ENCODE data around the gene BRICD5.

The BRICD5 gene

GRCh38 chr16:2208308-2208707, 2.4 kb downstream of the BRICD5 start:
- TF ChIP-seq, protein P1, sequence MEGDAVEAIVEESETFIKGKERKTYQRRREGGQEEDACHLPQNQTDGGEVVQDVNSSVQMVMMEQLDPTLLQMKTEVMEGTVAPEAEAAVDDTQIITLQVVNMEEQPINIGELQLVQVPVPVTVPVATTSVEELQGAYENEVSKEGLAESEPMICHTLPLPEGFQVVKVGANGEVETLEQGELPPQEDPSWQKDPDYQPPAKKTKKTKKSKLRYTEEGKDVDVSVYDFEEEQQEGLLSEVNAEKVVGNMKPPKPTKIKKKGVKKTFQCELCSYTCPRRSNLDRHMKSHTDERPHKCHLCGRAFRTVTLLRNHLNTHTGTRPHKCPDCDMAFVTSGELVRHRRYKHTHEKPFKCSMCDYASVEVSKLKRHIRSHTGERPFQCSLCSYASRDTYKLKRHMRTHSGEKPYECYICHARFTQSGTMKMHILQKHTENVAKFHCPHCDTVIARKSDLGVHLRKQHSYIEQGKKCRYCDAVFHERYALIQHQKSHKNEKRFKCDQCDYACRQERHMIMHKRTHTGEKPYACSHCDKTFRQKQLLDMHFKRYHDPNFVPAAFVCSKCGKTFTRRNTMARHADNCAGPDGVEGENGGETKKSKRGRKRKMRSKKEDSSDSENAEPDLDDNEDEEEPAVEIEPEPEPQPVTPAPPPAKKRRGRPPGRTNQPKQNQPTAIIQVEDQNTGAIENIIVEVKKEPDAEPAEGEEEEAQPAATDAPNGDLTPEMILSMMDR (IDR thresholded peaks at IDR 0.05; ENCODE audit: control insufficient read depth, insufficient read depth, low read depth, low read length, missing control alignments) = no peak
- H3K4me3 ChIP-seq (ENCODE audit: control insufficient read depth, low read depth, low read length) = no peak overlapping the region
- DNase-seq (ENCODE audit: low read depth) = no peak

DNA sequence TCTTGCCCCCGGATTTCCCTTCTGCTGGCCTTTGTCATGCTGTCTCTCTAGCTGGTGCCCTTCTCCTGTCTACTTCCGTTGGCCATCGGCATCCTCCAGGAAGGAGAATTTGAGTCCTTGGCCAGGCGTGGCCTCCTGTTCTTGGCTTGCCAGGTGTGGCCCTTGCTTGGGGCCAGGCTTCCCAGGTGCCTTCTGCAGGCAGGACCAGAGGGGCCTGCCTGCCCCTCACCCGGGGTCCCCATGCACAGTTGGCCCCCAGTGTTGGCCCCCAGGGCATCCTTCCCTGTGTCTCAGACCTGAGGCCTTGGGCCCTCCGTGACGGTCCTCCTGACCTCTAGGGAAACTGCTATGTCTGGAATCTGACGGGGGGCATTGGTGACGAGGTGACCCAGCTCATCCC, 2.8 kb downstream of the BRICD5 start:
- TF ChIP-seq, protein P1 (IDR thresholded peaks at IDR 0.05; ENCODE audit: control insufficient read depth, insufficient read depth, low read depth, low read length, missing control alignments) = no peak
- no peak overlapping the region for H3K4me3 ChIP-seq (ENCODE audit: control insufficient read depth, low read depth, low read length)
- DNase-seq (ENCODE audit: low read depth) = no peak

DNA sequence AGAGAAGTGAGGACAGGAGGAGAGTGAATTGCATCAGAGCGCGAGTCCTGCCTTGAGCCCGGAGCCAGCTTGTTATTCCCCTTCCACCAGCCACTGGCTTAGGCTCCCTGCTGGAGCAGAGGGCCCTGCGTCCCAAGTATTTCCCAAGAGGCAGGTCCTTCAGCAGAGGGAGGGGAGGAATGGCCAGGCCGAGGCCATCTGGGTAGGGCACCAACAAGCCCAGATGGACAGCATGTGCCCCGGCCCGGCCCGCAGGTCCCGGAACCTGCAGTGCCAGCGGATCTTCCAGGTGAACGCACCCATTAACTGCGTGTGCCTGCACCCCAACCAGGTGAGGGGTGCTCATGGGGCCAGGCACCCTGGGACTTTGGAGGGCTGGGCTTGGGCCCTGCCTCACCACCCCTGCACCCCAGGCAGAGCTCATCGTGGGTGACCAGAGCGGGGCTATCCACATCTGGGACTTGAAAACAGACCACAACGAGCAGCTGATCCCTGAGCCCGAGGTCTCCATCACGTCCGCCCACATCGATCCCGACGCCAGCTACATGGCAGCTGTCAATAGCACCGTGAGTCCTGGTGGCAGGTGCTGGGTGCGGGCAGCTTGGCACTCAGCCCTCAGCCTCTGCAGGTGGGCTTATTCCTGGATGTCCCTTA, 3.8 kb downstream of the BRICD5 start:
- DNase-seq (ENCODE audit: low read depth) = no peak
- no peak overlapping the region for H3K4me3 ChIP-seq (ENCODE audit: control insufficient read depth, low read depth, low read length)
- TF ChIP-seq, protein P1 (IDR thresholded peaks at IDR 0.05; ENCODE audit: control insufficient read depth, insufficient read depth, low read depth, low read length, missing control alignments) = no peak

DNA sequence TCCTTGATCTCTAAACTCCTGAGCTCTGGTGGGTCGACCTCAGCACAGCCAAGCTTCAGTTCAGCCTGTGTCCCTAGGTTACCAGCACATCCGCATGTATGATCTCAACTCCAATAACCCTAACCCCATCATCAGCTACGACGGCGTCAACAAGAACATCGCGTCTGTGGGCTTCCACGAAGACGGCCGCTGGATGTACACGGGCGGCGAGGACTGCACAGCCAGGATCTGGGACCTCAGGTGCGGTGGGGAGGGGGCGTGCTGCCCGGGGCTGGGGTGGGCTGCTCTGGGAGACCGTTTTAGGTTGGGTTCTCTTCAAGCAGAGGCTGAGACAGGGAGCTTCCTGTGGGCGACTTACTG, 4.3 kb downstream of the BRICD5 start:
- peak overlapping the region; percentile 76 for H3K4me3 ChIP-seq (ENCODE audit: control insufficient read depth, low read depth, low read length)
- TF ChIP-seq, protein P1 (IDR thresholded peaks at IDR 0.05; ENCODE audit: control insufficient read depth, insufficient read depth, low read depth, low read length, missing control alignments) = no peak
- no peak for DNase-seq (ENCODE audit: low read depth)

DNA sequence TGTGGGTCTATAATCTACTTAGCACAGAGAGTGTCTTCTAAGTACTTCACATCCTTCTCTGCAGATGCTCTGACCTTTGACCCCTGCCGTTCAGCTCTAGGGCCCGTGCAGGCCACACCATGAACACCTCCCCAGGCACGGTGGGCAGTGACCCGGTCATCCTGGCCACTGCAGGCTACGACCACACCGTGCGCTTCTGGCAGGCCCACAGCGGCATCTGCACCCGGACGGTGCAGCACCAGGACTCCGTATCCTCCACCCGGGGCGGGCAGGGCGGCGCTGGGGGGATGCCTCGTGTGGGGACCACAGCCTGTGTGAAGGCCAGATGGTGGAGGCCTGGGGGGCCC, 4.7 kb downstream of the BRICD5 start:
- peak overlapping the region; percentile 76 for H3K4me3 ChIP-seq (ENCODE audit: control insufficient read depth, low read depth, low read length)
- TF ChIP-seq, protein P1 (IDR thresholded peaks at IDR 0.05; ENCODE audit: control insufficient read depth, insufficient read depth, low read depth, low read length, missing control alignments) = no peak
- DNase-seq (ENCODE audit: low read depth) = no peak

DNA sequence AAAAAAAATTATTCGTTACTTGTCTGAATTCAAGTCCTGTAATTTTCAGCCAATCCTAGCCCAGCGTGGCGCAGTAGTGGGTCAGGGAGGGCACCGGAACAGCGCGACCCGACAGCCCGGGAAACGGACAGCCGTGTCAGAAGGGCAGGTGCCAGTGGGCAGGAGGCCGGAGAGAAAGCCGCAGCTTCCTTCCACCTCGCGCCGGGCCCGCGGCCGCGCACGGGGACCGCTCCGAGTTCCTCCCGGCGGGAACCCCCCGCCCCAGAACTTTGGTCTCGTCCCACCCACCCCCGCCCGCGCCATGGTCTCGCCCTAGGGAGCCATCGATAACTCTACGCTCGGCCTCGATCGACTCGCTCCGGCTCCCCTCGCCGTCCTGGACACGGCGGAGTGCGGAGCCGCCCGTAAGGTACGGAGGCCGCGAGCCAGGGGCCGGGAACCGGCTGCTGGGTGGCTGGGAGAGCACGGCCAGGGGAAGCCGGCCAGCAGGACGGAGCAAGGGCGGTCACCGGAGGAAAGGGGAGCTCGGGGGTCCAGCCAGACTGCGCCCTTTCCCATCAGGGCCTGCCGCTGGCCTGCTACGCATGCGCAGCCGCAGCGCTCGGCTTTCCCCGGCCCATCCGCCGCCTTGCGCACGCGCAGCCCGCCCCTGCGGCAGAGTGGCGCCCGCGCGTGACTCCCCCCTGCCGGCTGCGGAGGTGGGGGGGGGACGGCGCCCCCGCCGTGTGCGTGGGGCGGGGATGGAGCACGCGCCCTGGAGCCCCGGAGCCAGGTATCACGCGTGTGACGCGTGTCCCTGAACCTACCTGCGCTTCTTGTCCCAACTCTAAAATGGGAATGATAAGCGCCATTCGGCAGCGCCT, 5.3 kb downstream of the BRICD5 start, which contains the start of gene MLST8:
MLST8 (plus strand) TSS at position 351 of the 863 bp plus-strand sequence. CDS start 632 bp downstream, outside the sequence.
- peak within 1 kb of the TSS; percentile 76 for H3K4me3 ChIP-seq (ENCODE audit: control insufficient read depth, low read depth, low read length)
- TF ChIP-seq, protein P1 (IDR thresholded peaks at IDR 0.05; ENCODE audit: control insufficient read depth, insufficient read depth, low read depth, low read length, missing control alignments) = no peak
- DNase-seq (ENCODE audit: low read depth) = peak; percentile 33
